OCI-LY1 (cell line): Measurements from ENCODE around the gene GADD45A.

Experiments
- H2AFZ ChIP-seq: fragments of 200-600 bp; sonication (generic), shearing (Covaris generic); 2 replicates; pipeline ENCODE4 v1.6.0; 2014; ENCODE audit warnings: antibody characterized with exemption, mild to moderate bottlenecking, low read length
- H3F3A ChIP-seq: fragments of 200-600 bp; sonication (generic), shearing (Covaris generic); 2 replicates; pipeline ENCODE4 v1.6.0; 2014; ENCODE audit warnings: mild to moderate bottlenecking, antibody characterized with exemption, low read length, moderate library complexity; ENCODE audit not compliant: insufficient read depth
- H3K27ac ChIP-seq: fragments of 200-600 bp; sonication (generic); 2 replicates; pipeline ENCODE4 v1.5.1; 2014; ENCODE audit warnings: low read length, mixed run types, mild to moderate bottlenecking, low read depth; ENCODE audit not compliant: poor library complexity, severe bottlenecking
- H3K27me3 ChIP-seq: fragments of 200-600 bp; sonication (generic); 2 replicates; pipeline ENCODE4 v1.6.0; 2014; ENCODE audit warnings: antibody characterized with exemption, mild to moderate bottlenecking, low read length, moderate library complexity; ENCODE audit not compliant: insufficient read depth
- H3K36me3 ChIP-seq: fragments of 200-600 bp; sonication (generic); 2 replicates; pipeline ENCODE4 v1.6.1; 2014; ENCODE audit warnings: mild to moderate bottlenecking, antibody characterized with exemption, low read length, moderate library complexity, mixed read lengths; ENCODE audit not compliant: insufficient read depth
- H3K4me1 ChIP-seq: fragments of 200-600 bp; sonication (generic); 2 replicates; pipeline ENCODE4 v1.5.1; 2014; ENCODE audit warnings: mild to moderate bottlenecking, low read length, moderate library complexity; ENCODE audit not compliant: insufficient read depth, severe bottlenecking
- H3K4me2 ChIP-seq: fragments of 200-600 bp; sonication (generic), shearing (Covaris generic); 2 replicates; pipeline ENCODE4 v1.6.1; 2014; ENCODE audit warnings: low read length
- H3K4me3 ChIP-seq: fragments of 200-600 bp; sonication (generic); 2 replicates; pipeline ENCODE4 v1.5.1; 2014; ENCODE audit warnings: low read length, low read depth, mild to moderate bottlenecking, mixed read lengths; ENCODE audit not compliant: poor library complexity, severe bottlenecking
- H3K79me2 ChIP-seq: fragments of 200-600 bp; shearing (Covaris generic); 2 replicates; pipeline ENCODE4 v1.6.1; 2016; ENCODE audit warnings: mixed run types, low read length, mixed read lengths; ENCODE audit not compliant: insufficient read depth
- H3K9ac ChIP-seq: fragments of 200-600 bp; sonication (generic), shearing (Covaris generic); 2 replicates; pipeline ENCODE4 v1.6.1; 2014; ENCODE audit warnings: mild to moderate bottlenecking, low read length, mixed read lengths
- H3K9me2 ChIP-seq: fragments of 200-600 bp; sonication (generic), shearing (Covaris generic); 2 replicates; pipeline ENCODE4 v1.6.1; 2014; ENCODE audit warnings: low read depth, mild to moderate bottlenecking, low read length, mixed read lengths
- H3K9me3 ChIP-seq: fragments of 200-600 bp; shearing (Covaris generic); 2 replicates; pipeline ENCODE4 v1.6.1; 2014; ENCODE audit warnings: low read length, mixed read lengths
- H4K20me1 ChIP-seq: fragments of 200-600 bp; sonication (generic), shearing (Covaris generic); 2 replicates; pipeline ENCODE4 v1.6.0; 2016; ENCODE audit warnings: mild to moderate bottlenecking, low read length; ENCODE audit not compliant: insufficient read depth
- EZH2 ChIP-seq: fragments of 200-600 bp; sonication (generic), shearing (Covaris generic); IDR thresholded peaks from 2 replicates; pipeline ENCODE4 v1.8.0; 2017; ENCODE audit warnings: borderline replicate concordance, mixed run types, mild to moderate bottlenecking, antibody characterized with exemption, low read length, moderate library complexity, mixed read lengths
- TF ChIP-seq, protein P1 (sequence below): fragments of 200-600 bp; sonication (generic), shearing (Covaris generic); IDR thresholded peaks from 2 replicates; pipeline ENCODE4 v1.5.1; 2017; ENCODE audit warnings: mild to moderate bottlenecking, antibody characterized with exemption, low read length, moderate library complexity, mixed read lengths

The GADD45A gene

DNA sequence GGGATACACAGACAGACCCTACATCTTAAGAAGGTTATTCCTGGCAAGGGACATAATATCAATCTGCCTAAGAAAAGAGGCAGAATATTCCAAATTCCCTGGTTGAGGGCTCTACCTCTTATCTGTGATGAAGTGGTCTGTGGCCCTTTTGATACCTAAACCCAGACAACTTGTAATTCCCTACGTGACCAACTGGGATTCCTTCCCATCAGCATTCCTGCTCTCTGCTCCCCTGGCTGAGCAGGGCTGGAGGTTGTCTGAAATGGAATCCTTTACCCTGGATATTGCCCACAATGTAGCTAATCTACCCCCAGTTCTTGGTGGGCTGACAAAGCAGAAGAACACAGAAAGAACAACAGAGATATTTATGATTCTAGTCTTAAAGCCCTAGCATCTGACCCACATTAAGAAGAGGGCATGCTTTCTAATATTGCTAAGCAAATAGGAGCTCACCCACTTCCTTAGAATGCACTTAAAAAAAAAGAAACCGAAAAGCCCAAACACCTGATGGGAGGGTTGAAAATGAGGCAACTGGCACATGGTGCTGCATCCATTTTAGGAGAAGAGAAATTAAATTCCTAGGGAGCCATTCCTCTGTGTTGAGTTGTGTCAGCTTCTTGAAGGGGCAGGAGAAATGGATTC lies 36.8 kb downstream of the GADD45A start:
- H3K4me3 ChIP-seq, result no peak overlapping the region
- H2AFZ ChIP-seq, result no peak overlapping the region
- H3F3A ChIP-seq, result no peaks in the 10 kb centered on the region
- H3K9me2 ChIP-seq, result no peaks in the 10 kb centered on the region
- no peak for TF ChIP-seq EZH2
- TF ChIP-seq, protein P1, sequence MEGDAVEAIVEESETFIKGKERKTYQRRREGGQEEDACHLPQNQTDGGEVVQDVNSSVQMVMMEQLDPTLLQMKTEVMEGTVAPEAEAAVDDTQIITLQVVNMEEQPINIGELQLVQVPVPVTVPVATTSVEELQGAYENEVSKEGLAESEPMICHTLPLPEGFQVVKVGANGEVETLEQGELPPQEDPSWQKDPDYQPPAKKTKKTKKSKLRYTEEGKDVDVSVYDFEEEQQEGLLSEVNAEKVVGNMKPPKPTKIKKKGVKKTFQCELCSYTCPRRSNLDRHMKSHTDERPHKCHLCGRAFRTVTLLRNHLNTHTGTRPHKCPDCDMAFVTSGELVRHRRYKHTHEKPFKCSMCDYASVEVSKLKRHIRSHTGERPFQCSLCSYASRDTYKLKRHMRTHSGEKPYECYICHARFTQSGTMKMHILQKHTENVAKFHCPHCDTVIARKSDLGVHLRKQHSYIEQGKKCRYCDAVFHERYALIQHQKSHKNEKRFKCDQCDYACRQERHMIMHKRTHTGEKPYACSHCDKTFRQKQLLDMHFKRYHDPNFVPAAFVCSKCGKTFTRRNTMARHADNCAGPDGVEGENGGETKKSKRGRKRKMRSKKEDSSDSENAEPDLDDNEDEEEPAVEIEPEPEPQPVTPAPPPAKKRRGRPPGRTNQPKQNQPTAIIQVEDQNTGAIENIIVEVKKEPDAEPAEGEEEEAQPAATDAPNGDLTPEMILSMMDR, result no peak
- no peak overlapping the region for H3K27ac ChIP-seq
- no peaks in the 10 kb centered on the region for H3K27me3 ChIP-seq
- H3K9me3 ChIP-seq, result no peaks in the 10 kb centered on the region
- H3K4me2 ChIP-seq, result peak overlapping the region; percentile 28; the same call in 1 of the 2 replicates
- no peak overlapping the region for H3K9ac ChIP-seq
- H4K20me1 ChIP-seq, result no peaks in the 10 kb centered on the region
- H3K36me3 ChIP-seq, result no peaks in the 10 kb centered on the region
- no peaks in the 10 kb centered on the region for H3K79me2 ChIP-seq
- peaks cover 15% of the 10 kb centered on the region for H3K4me1 ChIP-seq

DNA sequence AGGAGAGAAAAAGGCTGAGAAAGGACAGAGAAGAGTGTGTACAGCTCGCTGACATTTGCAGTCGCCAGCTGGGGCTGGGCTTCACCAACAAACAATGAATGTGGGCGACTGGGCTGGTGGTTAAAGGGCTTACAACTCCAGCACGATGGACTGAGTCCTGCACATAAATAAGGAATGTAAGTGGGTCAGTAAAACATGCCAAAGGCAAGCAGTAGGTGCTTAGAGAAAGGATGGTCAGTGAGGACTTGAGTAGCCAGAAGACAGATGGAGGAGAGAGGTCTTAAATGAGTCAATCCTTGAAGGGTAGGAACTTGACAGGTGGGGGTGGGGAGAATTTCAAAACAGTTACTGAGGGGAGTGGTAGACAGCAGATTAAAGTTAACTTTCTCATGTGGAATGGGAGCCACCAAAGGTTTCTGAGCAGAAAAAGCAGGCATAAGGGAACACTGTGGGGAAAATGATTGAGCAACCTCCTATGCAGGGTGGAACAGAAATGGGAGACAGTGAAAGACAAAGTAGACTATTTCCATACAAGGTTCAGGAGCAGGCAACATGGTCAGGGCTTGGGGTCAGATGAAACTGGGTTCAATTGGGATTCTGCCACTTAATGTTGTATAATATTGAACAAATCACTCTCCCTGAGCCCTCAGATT lies 37.4 kb downstream of the GADD45A start:
- Histone ChIP-seq H4K20me1 (no peaks in the 10 kb centered on the region), H2AFZ (no peak overlapping the region), H3K4me3 (no peak overlapping the region), H3K36me3 (no peaks in the 10 kb centered on the region), H3K27me3 (no peaks in the 10 kb centered on the region), H3K9ac (no peak overlapping the region), H3K9me2 (no peaks in the 10 kb centered on the region), H3K9me3 (no peaks in the 10 kb centered on the region), H3K27ac (no peak overlapping the region), H3K79me2 (no peaks in the 10 kb centered on the region), H3F3A (no peaks in the 10 kb centered on the region), H3K4me2 (peak overlapping the region; percentile 28; the same call in 1 of the 2 replicates), H3K4me1 (peaks cover 18% of the 10 kb centered on the region)
- TF ChIP-seq, protein P1, result no peak
- no peak for TF ChIP-seq EZH2

DNA sequence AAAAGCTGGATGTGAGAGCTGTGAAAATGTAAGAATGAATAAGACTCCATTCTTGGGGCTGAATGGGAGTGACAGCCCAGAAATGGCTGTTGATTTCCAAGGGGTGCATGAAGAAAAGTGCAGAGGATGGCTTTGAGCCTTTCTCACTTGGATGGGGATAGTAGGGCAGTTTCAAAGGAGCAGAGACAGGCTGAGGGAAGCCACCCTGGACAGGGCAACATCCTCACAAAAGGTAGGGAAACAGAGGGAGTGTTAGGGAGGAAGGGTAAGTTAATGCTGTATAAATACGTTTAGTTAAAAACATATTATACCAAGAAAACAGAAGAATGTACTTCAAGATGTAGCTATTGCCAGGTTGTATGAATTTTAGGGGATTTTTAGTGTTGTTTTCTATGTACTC lies 38.1 kb downstream of the GADD45A start:
- H3K9me2 ChIP-seq, result no peaks in the 10 kb centered on the region
- H3K9me3 ChIP-seq, result no peaks in the 10 kb centered on the region
- H3K79me2 ChIP-seq, result no peaks in the 10 kb centered on the region
- no peak overlapping the region for H3K27ac ChIP-seq
- H3K9ac ChIP-seq, result no peak overlapping the region
- H3F3A ChIP-seq, result no peaks in the 10 kb centered on the region
- no peak overlapping the region for H3K4me2 ChIP-seq
- no peaks in the 10 kb centered on the region for H3K27me3 ChIP-seq
- no peak overlapping the region for H2AFZ ChIP-seq
- H4K20me1 ChIP-seq, result no peaks in the 10 kb centered on the region
- TF ChIP-seq, protein P1, result no peak
- no peak for TF ChIP-seq EZH2
- H3K4me3 ChIP-seq, result no peak overlapping the region
- peaks cover 25% of the 10 kb centered on the region for H3K4me1 ChIP-seq
- H3K36me3 ChIP-seq, result no peaks in the 10 kb centered on the region
